Measurements from ENCODE around the gene TCF4. TPM values are rescaled to one million over a fixed set of nuclear protein-coding genes. Genes with fewer than 3 reads are reported as not detected.

The TCF4 gene
- total and polyA plus RNA-seq, 2 donors (not counting 3 experiments of a cell fraction or from before 2014, with no cell fraction given), result 183 to 390 TPM

- Histone ChIP-seq H3K27me3 (ENCODE audit: control insufficient read depth in 2 of 2, insufficient read depth in 2 of 2, low read length in 2 of 2) (no peaks in the 10 kb centered on the region), H3K9me1 (replicated peaks; ENCODE audit: control insufficient read depth, extremely low read depth, insufficient read depth, low read length) (no peaks in the 10 kb centered on the region), H3K4me2 (ENCODE audit: insufficient read depth, low read length) (no peak overlapping the region), H3K79me2 (ENCODE audit: control insufficient read depth, insufficient read depth, low read length) (no peaks in the 10 kb centered on the region), H3K27ac (ENCODE audit: insufficient read depth, low read depth, low read length) (no peak overlapping the region), H4K20me1 (replicated peaks; ENCODE audit: control insufficient read depth, extremely low read depth, insufficient read depth, low read length) (peaks cover 2% of the 10 kb centered on the region), H2AFZ (ENCODE audit: low read depth, low read length) (no peak overlapping the region), H3K36me3 (ENCODE audit: control insufficient read depth in 2 of 2, extremely low read depth in 1 of 2, insufficient read depth in 2 of 2, low read length in 2 of 2) (peaks cover 13 to 24% of the 10 kb centered on the region in 2 experiments), H3K9me3 (replicated peaks; ENCODE audit: control insufficient read depth, insufficient read depth, low read length) (no peaks in the 10 kb centered on the region), H3K4me1 (ENCODE audit: control insufficient read depth, extremely low read depth, insufficient read depth, low read length) (peaks cover 22% of the 10 kb centered on the region), H3K9ac (replicated peaks; ENCODE audit: extremely low read depth, insufficient read depth, low read length) (no peak overlapping the region), H3K4me3 (replicated peaks in 1 of 3; ENCODE audit: insufficient read depth in 1 of 3, low read depth in 1 of 3, low read length in 3 of 3) (no peak overlapping the region)
- BruUV-seq (replicated peaks), result no TSS peak
- FAIRE-seq (no peak), DNase-seq (ENCODE audit: low read depth, low spot score) (no peak)
- TF ChIP-seq MAX (IDR thresholded peaks at IDR 0.05; ENCODE audit: insufficient read depth, insufficient read length) (no peak), FOS (IDR thresholded peaks at IDR 0.05; ENCODE audit: borderline replicate concordance, insufficient read depth, low read length) (no peak), MYC (IDR thresholded peaks at IDR 0.05; ENCODE audit: low read depth, low read length) (no peak), JUN (IDR thresholded peaks at IDR 0.05; ENCODE audit: borderline replicate concordance, insufficient read depth, insufficient read length, low read depth) (no peak), EZH2 (IDR thresholded peaks at IDR 0.05; ENCODE audit: borderline replicate concordance, low read depth, low read length, severe bottlenecking) (no peak), POLR2AphosphoS5 (IDR thresholded peaks at IDR 0.05; ENCODE audit: insufficient read depth, low read depth, low read length) (no peak), GATA2 (IDR thresholded peaks at IDR 0.05; ENCODE audit: insufficient read depth, insufficient read length, low read depth, low read length) (no peak), CTCF (IDR thresholded peaks at IDR 0.05; ENCODE audit: extremely low read depth in 1 of 2, insufficient read depth in 1 of 2, low read depth in 1 of 2, low read length in 2 of 2) (no peak), POLR2A (IDR thresholded peaks at IDR 0.05; ENCODE audit: low read depth, low read length) (no peak)
- CTCF ChIA-PET, result interaction anchor here (1.1 to 2.2 kb wide), 5 partner anchors 27 to 1338 kb away, joined by 3 to 5 read pairs (median 4); no protein-coding TSS in a partner anchor
- intact Hi-C loops (cut with micrococcal nuclease), result loop anchor here (10.0 kb wide), 1 partner anchor 627 kb away; no protein-coding TSS in a partner anchor
- dilution Hi-C loops (cut with MboI; ENCODE audit: extremely low pct_ligation_motif_present, low sequenced_read_pairs), result no loop called here
- POLR2A ChIA-PET, result no interaction called here
Measured at GRCh38 chr18:55237660-55238059, 350.3 kb downstream of the TCF4 start.
